Jurkat, Clone E6-1 (cell line): Measurements from ENCODE around the gene FAR2.
"Not testable (repeated sequence)": the region's sequence is repeated elsewhere in the genome, so short reads cannot be mapped to it uniquely, and the experiment has no call there.

Experiments
- DNase-seq: peaks from one replicate; pipeline ENCODE4 v3.0.0-alpha.2; 2011; ENCODE audit warnings: low read depth, low spot score
- H3K4me3 ChIP-seq: 2 replicates; pipeline ENCODE4 v1.5.1; 2011; ENCODE audit warnings: mild to moderate bottlenecking, low read length, control low read depth, moderate library complexity

Gene FAR2

GRCh38 chr12:29365091-29365490 is 216.0 kb downstream of the FAR2 start:
- DNase-seq: no peak
- no peak overlapping the region for H3K4me3 ChIP-seq

- DNase-seq: no peak
- no peak overlapping the region for H3K4me3 ChIP-seq
Measured at GRCh38 chr12:29374012-29374411, 224.9 kb downstream of the FAR2 start.

- no peak overlapping the region for H3K4me3 ChIP-seq
- DNase-seq: no peak
Measured at GRCh38 chr12:29374913-29375312, 225.8 kb downstream of the FAR2 start.

- H3K4me3 ChIP-seq: no peak overlapping the region
Measured at GRCh38 chr12:29376118-29376517, 227.0 kb downstream of the FAR2 start.

GRCh38 chr12:29380536-29381523 is 231.8 kb downstream of the FAR2 start, which contains the start of gene ERGIC2:
TSS of gene ERGIC2 (minus strand) at chr12:29381172. CDS start at chr12:29371633, 9,539 bp downstream.
- H3K4me3 ChIP-seq: peak within 1 kb of the TSS; percentile 95
- peak; percentile 99 for DNase-seq

More at GRCh38 chr12:29376118-29376517, 227.0 kb downstream of the FAR2 start:
- no peak for DNase-seq

- no peak overlapping the region for H3K4me3 ChIP-seq
- no peak for DNase-seq
Measured at GRCh38 chr12:29382251-29382650, 233.2 kb downstream of the FAR2 start.

- H3K4me3 ChIP-seq, DNase-seq: not testable (repeated sequence)
Measured at GRCh38 chr12:29385194-29385593, 236.1 kb downstream of the FAR2 start.
